Vagina (tissue), 2 donors: ENCODE measurements around the gene SESTD1.

Experiments
- POLR2A ChIP-seq, 2 donors: fragments of 450-650 bp; IDR thresholded peaks; one replicate each; pipeline ENCODE4 v1.6.1; 2017; ENCODE audit warnings: antibody characterized with exemption in 2 of 2, mild to moderate bottlenecking in 2 of 2, moderate library complexity in 2 of 2
- TF ChIP-seq, protein P1 (sequence below), 3 experiments: fragments of 450-650 bp in 2 of 3; fragments of 200-600 bp in 1 of 3; sonication (generic) in 1 of 3; IDR thresholded peaks; one replicate each; pipeline ENCODE4 v1.5.1; 2017 to 2019; ENCODE audit warnings: antibody characterized with exemption in 3 of 3, mild to moderate bottlenecking in 2 of 3, moderate library complexity in 2 of 3

DNA sequence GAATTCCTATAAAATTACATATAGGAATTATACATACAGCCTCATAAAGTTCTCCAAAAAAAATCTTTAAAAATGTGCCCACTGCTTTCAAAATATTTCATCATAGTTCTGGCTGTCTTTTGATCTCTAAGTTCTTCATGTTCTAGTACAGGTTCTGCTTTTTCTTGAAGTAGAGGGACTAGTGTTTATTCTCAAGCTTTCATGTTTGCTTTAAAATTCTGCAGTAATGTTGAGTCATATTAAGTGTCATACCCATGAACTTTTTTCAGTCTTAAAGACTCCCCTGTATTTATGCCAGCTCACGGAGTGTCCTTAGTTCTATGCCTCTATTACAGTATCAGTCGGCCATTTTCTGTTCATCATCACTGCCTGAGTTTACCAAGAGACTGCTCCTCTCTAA lies 159.9 kb downstream of the SESTD1 start:
- TF ChIP-seq, protein P1, sequence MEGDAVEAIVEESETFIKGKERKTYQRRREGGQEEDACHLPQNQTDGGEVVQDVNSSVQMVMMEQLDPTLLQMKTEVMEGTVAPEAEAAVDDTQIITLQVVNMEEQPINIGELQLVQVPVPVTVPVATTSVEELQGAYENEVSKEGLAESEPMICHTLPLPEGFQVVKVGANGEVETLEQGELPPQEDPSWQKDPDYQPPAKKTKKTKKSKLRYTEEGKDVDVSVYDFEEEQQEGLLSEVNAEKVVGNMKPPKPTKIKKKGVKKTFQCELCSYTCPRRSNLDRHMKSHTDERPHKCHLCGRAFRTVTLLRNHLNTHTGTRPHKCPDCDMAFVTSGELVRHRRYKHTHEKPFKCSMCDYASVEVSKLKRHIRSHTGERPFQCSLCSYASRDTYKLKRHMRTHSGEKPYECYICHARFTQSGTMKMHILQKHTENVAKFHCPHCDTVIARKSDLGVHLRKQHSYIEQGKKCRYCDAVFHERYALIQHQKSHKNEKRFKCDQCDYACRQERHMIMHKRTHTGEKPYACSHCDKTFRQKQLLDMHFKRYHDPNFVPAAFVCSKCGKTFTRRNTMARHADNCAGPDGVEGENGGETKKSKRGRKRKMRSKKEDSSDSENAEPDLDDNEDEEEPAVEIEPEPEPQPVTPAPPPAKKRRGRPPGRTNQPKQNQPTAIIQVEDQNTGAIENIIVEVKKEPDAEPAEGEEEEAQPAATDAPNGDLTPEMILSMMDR (IDR thresholded peaks at IDR 0.05): no peak
- TF ChIP-seq POLR2A (IDR thresholded peaks at IDR 0.05): no peak
